ENCODE data around the gene CIT.

DNA sequence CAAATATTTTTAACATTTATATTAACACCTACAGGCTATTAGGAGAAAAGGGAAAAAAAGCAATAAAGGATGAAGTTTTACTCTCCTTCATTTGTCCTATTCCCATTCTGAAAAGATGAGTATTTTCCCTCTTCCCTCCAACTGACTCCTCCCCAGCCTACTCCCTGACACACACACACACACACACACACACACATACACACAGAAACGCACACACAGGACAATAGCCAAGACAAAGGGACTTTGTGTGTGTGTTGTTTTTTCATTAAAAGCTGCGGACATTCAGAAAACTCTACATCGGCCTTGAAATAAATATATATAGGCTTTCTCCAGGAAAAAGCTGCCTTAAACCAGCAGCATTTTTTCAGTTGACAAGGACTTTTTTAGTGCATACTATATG, 134.4 kb downstream of the CIT start:
- no peak for TF ChIP-seq CTCF (IDR thresholded peaks at IDR 0.05)
- no peak for TF ChIP-seq POLR2A (IDR thresholded peaks at IDR 0.05)

All from lower leg skin (tissue), 3 donors.